GM21825 (cell line): ENCODE data around the gene TTC32.
"Not testable (repeated sequence)": the region's sequence is repeated elsewhere in the genome, so short reads cannot be mapped to it uniquely, and the experiment has no call there.

Source experiments
- ATAC-seq: cut with Tn5 transposase; IDR thresholded peaks from one replicate; pipeline ENCODE4 v1.9.1; 2021; ENCODE audit warnings: mild to moderate bottlenecking, moderate library complexity; ENCODE audit not compliant: unreplicated experiment

TTC32 gene

GRCh38 chr2:19899985-19900930, 1.5 kb downstream of the TTC32 start:
- no peak for ATAC-seq

- ATAC-seq = no peak
Measured at GRCh38 chr2:19898592-19899329, 3.0 kb downstream of the TTC32 start.

GRCh38 chr2:19897623-19898245, 4.0 kb downstream of the TTC32 start:
- no peak for ATAC-seq

GRCh38 chr2:19895535-19895934, 6.2 kb downstream of the TTC32 start:
- ATAC-seq = no peak

GRCh38 chr2:19894134-19894792, 7.5 kb downstream of the TTC32 start:
- ATAC-seq = peak; percentile 9

GRCh38 chr2:19893520-19894133, 8.2 kb downstream of the TTC32 start:
- peak; percentile 59 for ATAC-seq

GRCh38 chr2:19891971-19892370, 9.8 kb downstream of the TTC32 start:
- ATAC-seq = peak; percentile 39

- ATAC-seq = no peak
Measured at GRCh38 chr2:19890104-19890503, 11.7 kb downstream of the TTC32 start.

- no peak for ATAC-seq
Measured at GRCh38 chr2:19888831-19889230, 13.0 kb downstream of the TTC32 start.

GRCh38 chr2:19887510-19887909, 14.3 kb downstream of the TTC32 start:
- ATAC-seq = no peak

GRCh38 chr2:19886261-19886660, 15.5 kb downstream of the TTC32 start:
- no peak for ATAC-seq

GRCh38 chr2:19885791-19886190, 16.0 kb downstream of the TTC32 start:
- ATAC-seq = no peak

- ATAC-seq = no peak
Measured at GRCh38 chr2:19883971-19884720, 17.6 kb downstream of the TTC32 start.

- ATAC-seq = no peak
Measured at GRCh38 chr2:19883486-19883885, 18.3 kb downstream of the TTC32 start.

GRCh38 chr2:19882286-19882685, 19.5 kb downstream of the TTC32 start:
- no peak for ATAC-seq

- no peak for ATAC-seq
Measured at GRCh38 chr2:19881908-19882265, 19.9 kb downstream of the TTC32 start.

GRCh38 chr2:19881221-19881907, 20.4 kb downstream of the TTC32 start:
- ATAC-seq = no peak

GRCh38 chr2:19880191-19880590, 21.6 kb downstream of the TTC32 start:
- not testable (repeated sequence) for ATAC-seq

GRCh38 chr2:19879120-19879519, 22.7 kb downstream of the TTC32 start:
- ATAC-seq = no peak
